GDM1 (cell line): Measurements from ENCODE around the gene TMEM41B.
"Not testable (repeated sequence)": the region's sequence is repeated elsewhere in the genome, so short reads cannot be mapped to it uniquely, and the experiment has no call there.

Experiments used
- DNase-seq: peaks from one replicate; lab custom pipeline; 2025; lab: John Stamatoyannopoulos, UW

TMEM41B gene

GRCh38 chr11:9304178-9304577 is 10.2 kb downstream of the TMEM41B start:
- no peak for DNase-seq

DNA sequence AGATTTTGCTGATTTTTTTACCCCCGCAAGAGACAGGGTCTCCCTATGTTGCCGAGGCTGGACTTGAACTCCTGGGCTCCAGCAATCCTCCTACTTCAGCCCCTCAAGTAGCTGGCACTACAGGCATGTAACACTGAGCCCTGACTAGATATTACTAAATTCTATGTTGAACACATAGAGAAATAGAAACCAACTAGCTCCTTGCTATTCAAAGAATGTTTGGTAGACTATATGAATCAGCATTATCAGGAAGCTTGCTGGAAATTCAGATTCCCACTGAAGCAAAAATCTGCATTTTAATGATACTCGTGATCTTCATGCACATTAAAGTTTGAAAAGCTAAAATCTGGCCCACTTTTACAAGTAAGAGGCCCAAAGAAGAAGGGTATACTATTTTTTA is 11.9 kb downstream of the TMEM41B start:
- DNase-seq = no peak

GRCh38 chr11:9301720-9302119 is 12.7 kb downstream of the TMEM41B start:
- DNase-seq = no peak

DNA sequence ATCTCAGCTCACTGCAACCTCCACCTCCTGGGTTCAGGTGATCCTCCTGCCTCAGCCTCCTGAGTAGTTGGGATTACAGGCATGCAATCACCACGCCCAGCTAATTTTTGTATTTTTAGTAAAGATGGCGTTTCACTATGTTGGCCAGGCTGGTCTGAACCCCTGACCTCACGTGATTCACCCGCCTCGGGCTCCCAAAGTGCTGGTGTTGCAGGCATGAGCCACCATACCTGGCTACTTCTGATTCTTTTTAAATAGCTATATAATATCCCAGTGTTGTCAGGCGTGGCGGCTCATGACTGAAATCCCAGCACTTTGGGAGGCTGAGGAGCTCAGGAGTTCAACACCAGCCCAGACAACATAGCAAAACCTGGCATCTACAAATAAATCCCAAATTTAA is 20.7 kb downstream of the TMEM41B start:
- DNase-seq = no peak

- DNase-seq = no peak
Measured at GRCh38 chr11:9285850-9286587, 28.4 kb downstream of the TMEM41B start.

- DNase-seq = peak; percentile 78
Measured at GRCh38 chr11:9280655-9281301, 33.6 kb downstream of the TMEM41B start.

- no peak for DNase-seq
Measured at GRCh38 chr11:9277176-9277575, 37.2 kb downstream of the TMEM41B start.

DNA sequence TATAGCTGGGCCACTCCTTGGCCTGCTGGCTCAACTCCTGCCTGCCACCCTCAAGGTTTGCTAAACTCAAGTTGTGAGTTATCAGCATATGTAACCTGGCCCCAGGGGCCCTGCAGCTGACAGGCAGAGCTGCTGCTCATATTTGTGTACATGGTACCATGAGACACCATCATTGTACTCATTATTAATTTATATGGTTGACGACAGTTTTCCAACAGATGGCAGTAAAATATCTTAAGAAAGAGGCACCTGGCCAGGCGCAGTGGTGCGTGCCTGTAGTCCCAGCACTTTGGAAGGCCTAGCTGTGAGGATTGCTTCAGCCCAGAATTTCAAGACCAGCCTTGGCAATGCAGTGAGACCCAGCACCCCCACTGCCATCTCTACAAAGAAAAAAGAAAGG is 37.8 kb downstream of the TMEM41B start:
- no peak for DNase-seq

DNA sequence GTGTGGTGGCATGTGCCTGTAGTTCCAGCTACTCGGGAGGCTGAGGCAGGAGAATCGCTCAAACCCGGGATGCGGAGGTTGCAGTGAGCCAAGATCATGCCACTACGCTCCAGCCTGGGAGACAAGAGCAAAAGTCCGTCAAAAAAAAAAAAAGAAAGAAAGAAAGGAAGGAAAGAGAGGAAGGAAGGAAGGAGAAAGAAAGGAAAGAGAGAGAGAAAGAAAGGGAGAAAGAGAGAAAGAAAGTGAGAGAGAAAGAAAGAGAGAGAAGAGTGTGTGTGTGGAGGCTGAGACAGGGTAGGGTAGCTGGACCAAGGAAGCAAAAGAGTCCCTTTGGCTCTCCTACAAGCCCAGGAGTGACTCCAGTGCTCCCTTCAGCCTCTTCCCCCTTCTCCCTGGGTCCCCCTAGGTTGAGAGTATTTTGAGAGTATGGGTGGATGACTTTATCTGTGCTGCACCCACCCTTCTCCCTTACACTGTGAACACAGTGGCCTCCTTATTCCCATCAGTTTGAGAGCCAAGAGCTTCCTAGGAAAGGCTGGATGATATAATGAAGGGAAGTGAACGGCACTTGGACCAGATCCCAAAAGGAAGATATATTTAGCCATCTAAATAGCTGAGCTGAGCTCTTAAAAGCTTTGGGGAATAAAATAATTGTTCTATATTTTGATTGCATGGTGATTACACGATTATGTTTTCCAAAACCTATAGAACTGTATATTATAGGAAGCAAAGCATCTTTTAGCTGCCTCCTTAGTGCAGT is 39.7 kb downstream of the TMEM41B start:
- no peak for DNase-seq

GRCh38 chr11:9273376-9274336 is 40.7 kb downstream of the TMEM41B start:
- DNase-seq = peak; percentile 31

DNA sequence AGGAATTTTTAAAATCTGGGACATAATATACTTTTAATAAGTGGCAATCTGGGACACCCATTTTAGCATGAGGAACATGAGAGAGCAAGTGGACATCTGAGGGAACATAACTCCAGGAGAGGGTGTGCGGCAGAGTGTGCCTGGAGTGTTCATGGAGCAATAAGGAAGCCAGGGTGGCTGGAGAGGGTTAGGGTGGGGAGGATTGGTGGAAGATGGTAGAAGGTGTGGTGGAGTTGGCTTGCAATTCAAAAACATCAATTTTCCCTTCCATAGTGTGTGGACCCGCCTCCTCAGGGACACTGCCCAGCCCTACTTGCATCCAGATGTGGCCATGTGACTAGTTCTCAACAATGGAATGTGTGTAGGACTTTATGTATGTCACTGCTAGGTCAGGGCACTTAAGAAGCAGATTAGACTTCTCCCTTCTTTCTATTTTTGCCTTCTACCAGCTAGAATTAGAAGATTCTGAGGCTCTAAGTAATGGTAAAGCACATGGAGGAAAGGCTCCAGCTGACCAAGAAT is 44.8 kb downstream of the TMEM41B start:
- no peak for DNase-seq

- no peak for DNase-seq
Measured at GRCh38 chr11:9267680-9268079, 46.7 kb downstream of the TMEM41B start.

- no peak for DNase-seq
Measured at GRCh38 chr11:9266926-9267325, 47.5 kb downstream of the TMEM41B start.

- DNase-seq = no peak
Measured at GRCh38 chr11:9266132-9266736, 48.2 kb downstream of the TMEM41B start.

- peak; percentile 65 for DNase-seq
Measured at GRCh38 chr11:9265211-9266131, 48.9 kb downstream of the TMEM41B start, which contains the start of gene DENND5A. Gene DENND5A (minus strand): TSS chr11:9265350. CDS start chr11:9265069, 281 bp downstream.

- peak; percentile 45 for DNase-seq
Measured at GRCh38 chr11:9264316-9265210, 49.8 kb downstream of the TMEM41B start.

DNA sequence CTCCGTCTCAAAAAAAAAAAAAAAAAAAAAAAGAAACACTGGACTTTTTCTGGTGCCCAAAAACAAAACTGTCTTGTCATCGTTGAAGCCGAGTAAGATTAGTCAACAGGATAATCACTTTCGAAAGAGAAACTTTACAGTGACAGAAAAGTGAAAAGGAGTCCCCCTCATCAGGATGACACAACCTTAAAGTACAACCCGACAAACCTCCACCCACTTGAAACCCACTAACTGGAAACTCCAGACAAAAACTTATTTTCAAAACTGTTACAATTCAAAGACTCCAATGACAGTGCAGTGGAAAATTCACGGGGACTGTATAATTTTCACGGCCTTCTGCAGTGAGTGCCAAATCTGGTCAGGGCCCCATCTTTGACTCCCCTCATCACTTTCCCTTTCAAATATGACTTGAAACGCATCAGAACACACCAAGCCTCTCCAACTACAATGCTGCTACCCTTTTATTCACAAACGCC is 50.5 kb downstream of the TMEM41B start:
- no peak for DNase-seq

GRCh38 chr11:9260838-9261146 is 53.6 kb downstream of the TMEM41B start:
- DNase-seq = not testable (repeated sequence)
